Nephron progenitor cell (in vitro differentiated cells): ENCODE data around the gene RBM4.

Experiments
- DNase-seq: peaks from one replicate; pipeline ENCODE4 v3.0.0; 2021
- H3K27ac Mint-ChIP-seq: 2 replicates; pipeline ENCODE4 v1.8.0; 2021; ENCODE audit warnings: mild to moderate bottlenecking, moderate library complexity, mixed read lengths
- H3K27me3 Mint-ChIP-seq: 2 replicates; pipeline ENCODE4 v1.8.0; 2021; ENCODE audit warnings: mild to moderate bottlenecking, low read depth, mixed read lengths; ENCODE audit not compliant: poor library complexity
- H3K36me3 Mint-ChIP-seq: 2 replicates; pipeline ENCODE4 v1.8.0; 2021; ENCODE audit warnings: low read depth, mixed read lengths
- H3K4me1 Mint-ChIP-seq: 2 replicates; pipeline ENCODE4 v1.8.0; 2021; ENCODE audit warnings: mixed read lengths
- H3K4me3 Mint-ChIP-seq: 2 replicates; pipeline ENCODE4 v1.8.0; 2021; ENCODE audit warnings: mild to moderate bottlenecking, moderate library complexity, mixed read lengths
- H3K9me3 Mint-ChIP-seq: 2 replicates; pipeline ENCODE4 v1.8.0; 2021; ENCODE audit warnings: mild to moderate bottlenecking, moderate library complexity, mixed read lengths
- CTCF ChIP-seq: fragments of 200-600 bp; sonication (generic); IDR thresholded peaks from 2 replicates; pipeline ENCODE4 v1.5.0; 2021; ENCODE audit warnings: antibody characterized with exemption

Gene RBM4

DNA sequence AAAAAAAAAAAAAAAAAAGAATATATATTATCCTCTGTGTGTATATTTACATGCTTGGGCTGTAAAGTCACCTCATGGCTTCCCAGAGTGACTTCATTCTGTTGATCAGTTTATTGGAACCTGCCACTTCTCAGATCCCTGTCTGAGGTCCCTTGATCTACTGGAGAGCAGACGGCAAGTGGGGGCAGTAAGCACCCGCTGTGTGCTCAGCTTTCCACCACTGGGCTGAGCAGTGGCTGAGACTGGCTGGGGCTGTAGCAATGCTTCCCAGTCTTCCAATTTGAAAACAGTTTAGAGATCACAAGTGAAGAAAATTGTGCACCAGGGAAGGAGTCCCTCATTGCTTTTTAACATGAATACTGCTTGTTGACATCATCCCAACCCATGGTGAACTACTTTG lies 46.1 kb downstream of the RBM4 start:
- H3K4me3 Mint-ChIP-seq = no peak overlapping the region
- H3K4me1 Mint-ChIP-seq = peaks cover 4% of the 10 kb centered on the region
- H3K27ac Mint-ChIP-seq = peak overlapping the region; percentile 83
- no peaks in the 10 kb centered on the region for H3K27me3 Mint-ChIP-seq
- peaks cover 5% of the 10 kb centered on the region for H3K9me3 Mint-ChIP-seq
- no peak for DNase-seq
- TF ChIP-seq CTCF = no peak
- H3K36me3 Mint-ChIP-seq = peaks cover 36% of the 10 kb centered on the region

DNA sequence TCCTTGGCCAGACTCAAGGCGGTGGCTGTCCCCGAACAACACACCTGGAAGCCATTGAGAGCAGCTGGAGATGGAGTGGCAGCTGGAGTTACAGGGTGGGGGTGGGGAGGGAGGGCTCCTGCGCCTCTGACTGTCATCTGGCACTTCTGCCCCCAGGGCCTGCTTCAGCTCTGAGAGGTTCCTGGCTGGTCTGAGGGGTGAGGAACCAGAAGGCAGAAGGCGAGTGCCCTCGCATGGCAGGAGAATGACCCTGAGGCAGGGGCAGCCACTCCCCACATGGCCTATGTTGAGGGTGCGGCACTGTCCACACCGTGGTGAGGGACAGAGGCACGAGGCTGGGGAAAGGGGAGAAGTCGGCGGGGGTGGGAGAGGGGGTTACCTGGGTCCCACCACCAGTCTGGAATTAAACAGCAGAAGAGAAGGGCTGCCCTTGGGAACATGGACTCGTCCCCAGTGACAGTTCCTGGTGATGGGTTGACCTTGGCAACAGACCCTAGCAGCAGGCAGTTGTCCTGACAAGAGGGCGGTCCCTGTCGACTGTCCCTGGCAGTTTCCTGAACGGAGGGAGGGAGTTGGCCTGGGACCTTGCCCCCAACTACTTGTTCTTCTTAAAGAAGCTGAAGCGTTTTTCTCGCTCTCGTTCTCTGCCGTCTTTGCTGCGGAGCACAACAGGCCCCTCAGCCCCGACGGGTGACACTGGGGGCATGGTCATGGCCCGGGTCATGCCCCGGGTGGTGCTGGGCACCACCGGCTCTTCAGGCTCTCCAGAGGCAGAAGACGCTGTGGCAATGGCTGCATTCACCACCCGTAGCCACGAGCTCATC lies 47.0 kb downstream of the RBM4 start:
- Mint-ChIP-seq H3K9me3 (peaks cover 5% of the 10 kb centered on the region), H3K27me3 (no peaks in the 10 kb centered on the region), H3K27ac (peak overlapping the region; percentile 83)

GRCh38 chr11:66686100-66686785 lies 47.7 kb downstream of the RBM4 start:
- H3K36me3 Mint-ChIP-seq = peaks cover 36% of the 10 kb centered on the region
- DNase-seq = no peak
- H3K4me1 Mint-ChIP-seq = peaks cover 4% of the 10 kb centered on the region
- no peak overlapping the region for H3K4me3 Mint-ChIP-seq
- H3K27ac Mint-ChIP-seq = peak overlapping the region; percentile 15
- no peaks in the 10 kb centered on the region for H3K27me3 Mint-ChIP-seq
- H3K9me3 Mint-ChIP-seq = peaks cover 4% of the 10 kb centered on the region
- no peak for TF ChIP-seq CTCF

More for the DNA sequence above, 47.0 kb downstream of the RBM4 start:
- no peak for DNase-seq
- TF ChIP-seq CTCF = no peak
- peaks cover 4% of the 10 kb centered on the region for H3K4me1 Mint-ChIP-seq
- H3K4me3 Mint-ChIP-seq = no peak overlapping the region
- peaks cover 36% of the 10 kb centered on the region for H3K36me3 Mint-ChIP-seq

GRCh38 chr11:66686801-66687750 lies 48.6 kb downstream of the RBM4 start:
- TF ChIP-seq CTCF = no peak
- Mint-ChIP-seq H3K27me3 (no peaks in the 10 kb centered on the region), H3K9me3 (no peaks in the 10 kb centered on the region), H3K36me3 (peaks cover 40% of the 10 kb centered on the region), H3K27ac (no peak overlapping the region), H3K4me3 (no peak overlapping the region), H3K4me1 (peaks cover 4% of the 10 kb centered on the region)
- DNase-seq = no peak

DNA sequence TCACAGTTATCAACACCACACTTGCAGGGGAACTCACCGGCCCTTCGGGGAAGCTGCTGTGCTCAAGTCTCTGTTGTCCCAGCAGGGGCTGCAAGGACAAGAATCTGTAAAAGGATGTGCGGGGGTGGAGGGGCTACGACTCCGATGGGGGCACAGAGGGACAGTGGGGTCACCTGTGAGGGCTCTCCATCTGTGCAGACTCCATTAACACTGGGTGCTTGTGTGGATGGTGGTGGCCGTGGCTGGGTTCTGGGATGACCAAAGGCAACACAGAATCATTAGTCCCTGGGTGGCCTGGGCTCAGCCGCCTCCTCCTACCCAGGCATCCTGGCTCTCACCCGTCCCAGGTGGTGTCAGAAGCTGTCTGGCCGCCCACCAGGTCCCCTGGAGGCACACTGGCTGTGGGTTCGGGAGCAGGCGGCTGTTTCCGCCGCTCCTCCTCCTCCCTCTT lies 49.4 kb downstream of the RBM4 start:
- H3K27me3 Mint-ChIP-seq = no peaks in the 10 kb centered on the region
- no peak overlapping the region for H3K27ac Mint-ChIP-seq
- H3K4me3 Mint-ChIP-seq = no peak overlapping the region
- peaks cover 4% of the 10 kb centered on the region for H3K4me1 Mint-ChIP-seq
- peaks cover 44% of the 10 kb centered on the region for H3K36me3 Mint-ChIP-seq
- no peaks in the 10 kb centered on the region for H3K9me3 Mint-ChIP-seq
- DNase-seq = no peak
- no peak for TF ChIP-seq CTCF
